ENCODE measurements around the gene PARD6B. TPM values are rescaled to one million over a fixed set of nuclear protein-coding genes. Genes with fewer than 3 reads are reported as not detected.

Gene PARD6B
- total and polyA plus RNA-seq, 2 of the 13 experiments (the other 11 are each of a cell fraction or from before 2014, with no cell fraction given), result 6.9 to 22.2 TPM

DNA sequence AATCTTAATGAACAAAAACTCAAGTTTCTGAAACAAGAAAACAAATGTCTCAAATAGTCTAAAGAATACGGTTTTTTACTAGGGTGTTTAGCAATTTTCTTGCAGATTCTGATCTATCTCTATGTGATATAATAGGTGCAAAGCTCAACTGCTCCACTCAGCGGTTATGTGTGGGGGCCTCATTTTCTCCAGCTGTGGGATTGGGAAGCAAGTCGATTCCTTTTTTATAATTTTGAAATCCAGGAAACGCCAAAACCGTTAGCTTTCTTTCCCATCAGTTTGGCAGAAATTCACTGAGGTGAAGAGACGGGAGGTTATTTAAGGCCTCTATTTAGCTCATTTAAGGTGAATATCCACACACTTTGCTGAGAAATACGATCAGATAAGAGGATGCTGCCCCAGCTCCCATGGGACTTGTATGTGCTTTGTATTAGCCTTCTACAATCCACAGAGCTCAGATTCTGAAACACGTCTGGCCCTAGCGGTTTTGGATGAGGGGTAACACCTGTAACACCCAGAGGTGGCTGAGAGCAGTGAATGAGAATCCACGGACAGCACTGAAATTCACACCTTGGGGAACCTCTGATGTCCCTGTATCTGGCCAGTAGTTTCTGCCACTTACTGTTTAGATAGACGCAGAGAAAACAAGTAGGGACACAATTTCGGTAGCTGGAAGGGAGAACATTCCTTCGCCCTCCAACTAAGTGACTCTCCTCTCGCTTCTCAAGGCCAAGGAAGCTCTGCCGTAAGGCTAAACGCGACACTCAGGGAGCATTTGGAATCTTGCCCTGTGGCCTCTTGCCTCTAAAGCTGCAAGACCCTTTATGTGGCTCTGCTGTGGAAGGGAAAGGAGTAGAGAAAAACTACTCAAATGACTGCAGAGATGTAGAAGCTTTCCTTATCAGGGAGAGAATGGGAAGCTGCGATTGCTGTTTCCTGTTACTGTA lies 56.9 kb downstream of the PARD6B start (continued):
- no peak for TF ChIP-seq ZNF761 (CRISPR knock-in tag; conservative IDR thresholded peaks at IDR 0.05)
- 0 out of 2 replicates have a peak, but pooled peaks have one; percentile 34 for TF ChIP-seq ZNF564 (CRISPR knock-in tag; IDR thresholded peaks at IDR 0.05)
- no peak for TF ChIP-seq PCBP1 (IDR thresholded peaks at IDR 0.05; ENCODE audit: borderline replicate concordance, low read depth, low read length)
- TF ChIP-seq ZNF224 (CRISPR knock-in tag; IDR thresholded peaks at IDR 0.05), result no peak
- peak; percentile 36; the same call in 1 of the 2 replicates for TF ChIP-seq NFYC (CRISPR knock-in tag; IDR thresholded peaks at IDR 0.05)
- TF ChIP-seq ZNF331 (CRISPR knock-in tag; IDR thresholded peaks at IDR 0.05), result peak; percentile 68; the same call in 1 of the 2 replicates
- TF ChIP-seq, protein P1, sequence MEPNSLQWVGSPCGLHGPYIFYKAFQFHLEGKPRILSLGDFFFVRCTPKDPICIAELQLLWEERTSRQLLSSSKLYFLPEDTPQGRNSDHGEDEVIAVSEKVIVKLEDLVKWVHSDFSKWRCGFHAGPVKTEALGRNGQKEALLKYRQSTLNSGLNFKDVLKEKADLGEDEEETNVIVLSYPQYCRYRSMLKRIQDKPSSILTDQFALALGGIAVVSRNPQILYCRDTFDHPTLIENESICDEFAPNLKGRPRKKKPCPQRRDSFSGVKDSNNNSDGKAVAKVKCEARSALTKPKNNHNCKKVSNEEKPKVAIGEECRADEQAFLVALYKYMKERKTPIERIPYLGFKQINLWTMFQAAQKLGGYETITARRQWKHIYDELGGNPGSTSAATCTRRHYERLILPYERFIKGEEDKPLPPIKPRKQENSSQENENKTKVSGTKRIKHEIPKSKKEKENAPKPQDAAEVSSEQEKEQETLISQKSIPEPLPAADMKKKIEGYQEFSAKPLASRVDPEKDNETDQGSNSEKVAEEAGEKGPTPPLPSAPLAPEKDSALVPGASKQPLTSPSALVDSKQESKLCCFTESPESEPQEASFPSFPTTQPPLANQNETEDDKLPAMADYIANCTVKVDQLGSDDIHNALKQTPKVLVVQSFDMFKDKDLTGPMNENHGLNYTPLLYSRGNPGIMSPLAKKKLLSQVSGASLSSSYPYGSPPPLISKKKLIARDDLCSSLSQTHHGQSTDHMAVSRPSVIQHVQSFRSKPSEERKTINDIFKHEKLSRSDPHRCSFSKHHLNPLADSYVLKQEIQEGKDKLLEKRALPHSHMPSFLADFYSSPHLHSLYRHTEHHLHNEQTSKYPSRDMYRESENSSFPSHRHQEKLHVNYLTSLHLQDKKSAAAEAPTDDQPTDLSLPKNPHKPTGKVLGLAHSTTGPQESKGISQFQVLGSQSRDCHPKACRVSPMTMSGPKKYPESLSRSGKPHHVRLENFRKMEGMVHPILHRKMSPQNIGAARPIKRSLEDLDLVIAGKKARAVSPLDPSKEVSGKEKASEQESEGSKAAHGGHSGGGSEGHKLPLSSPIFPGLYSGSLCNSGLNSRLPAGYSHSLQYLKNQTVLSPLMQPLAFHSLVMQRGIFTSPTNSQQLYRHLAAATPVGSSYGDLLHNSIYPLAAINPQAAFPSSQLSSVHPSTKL (CRISPR knock-in tag; IDR thresholded peaks at IDR 0.05), result peak; percentile 73
- peak; percentile 60; the same call in 1 of the 2 replicates for TF ChIP-seq SMC3 (IDR thresholded peaks at IDR 0.05; ENCODE audit: low read length)
- TF ChIP-seq CAMTA2 (CRISPR knock-in tag; IDR thresholded peaks at IDR 0.05; ENCODE audit: borderline replicate concordance), result no peak
- TF ChIP-seq, protein P2, sequence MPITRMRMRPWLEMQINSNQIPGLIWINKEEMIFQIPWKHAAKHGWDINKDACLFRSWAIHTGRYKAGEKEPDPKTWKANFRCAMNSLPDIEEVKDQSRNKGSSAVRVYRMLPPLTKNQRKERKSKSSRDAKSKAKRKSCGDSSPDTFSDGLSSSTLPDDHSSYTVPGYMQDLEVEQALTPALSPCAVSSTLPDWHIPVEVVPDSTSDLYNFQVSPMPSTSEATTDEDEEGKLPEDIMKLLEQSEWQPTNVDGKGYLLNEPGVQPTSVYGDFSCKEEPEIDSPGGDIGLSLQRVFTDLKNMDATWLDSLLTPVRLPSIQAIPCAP (CRISPR knock-in tag; IDR thresholded peaks at IDR 0.05; ENCODE audit: low read depth), result no peak
- no peak for TF ChIP-seq AFF4 (CRISPR knock-in tag; IDR thresholded peaks at IDR 0.05)
- no peak for TF ChIP-seq YEATS2 (CRISPR knock-in tag; IDR thresholded peaks at IDR 0.05; ENCODE audit: borderline replicate concordance)
- no peak for TF ChIP-seq FOXK1 (CRISPR knock-in tag; IDR thresholded peaks at IDR 0.05; ENCODE audit: borderline replicate concordance, low read depth)
- no peak for TF ChIP-seq RORA (CRISPR knock-in tag; IDR thresholded peaks at IDR 0.05)
- TF ChIP-seq ZNF746 (CRISPR knock-in tag; IDR thresholded peaks at IDR 0.05), result no peak
- TF ChIP-seq ZSCAN30 (CRISPR knock-in tag; IDR thresholded peaks at IDR 0.05), result no peak
- peak; percentile 42; the same call in 1 of the 2 replicates for TF ChIP-seq RXRB (CRISPR knock-in tag; IDR thresholded peaks at IDR 0.05; ENCODE audit: borderline replicate concordance)
- TF ChIP-seq ATRX (CRISPR knock-in tag; IDR thresholded peaks at IDR 0.05; ENCODE audit: borderline replicate concordance), result no peak
- no peak for TF ChIP-seq CHD2 (IDR thresholded peaks at IDR 0.05; ENCODE audit: low read depth, low read length)

All from HepG2 (cell line).